HG03520 (cell line): ENCODE results near the gene FRZB.

Experiments used
- ATAC-seq: cut with Tn5 transposase; IDR thresholded peaks from one replicate; pipeline ENCODE4 v1.9.1; 2021; ENCODE audit warnings: mild to moderate bottlenecking, moderate library complexity; ENCODE audit not compliant: unreplicated experiment

The FRZB gene

GRCh38 chr2:182845794-182846417 lies 20.5 kb downstream of the FRZB start:
- no peak for ATAC-seq

- no peak for ATAC-seq
Measured at GRCh38 chr2:182836451-182836850, 30.0 kb downstream of the FRZB start.

GRCh38 chr2:182834293-182834692 lies 32.1 kb downstream of the FRZB start:
- no peak for ATAC-seq

GRCh38 chr2:182833084-182833854 lies 33.2 kb downstream of the FRZB start:
- no peak for ATAC-seq

GRCh38 chr2:182831921-182832320 lies 34.5 kb downstream of the FRZB start:
- no peak for ATAC-seq

GRCh38 chr2:182831101-182831500 lies 35.3 kb downstream of the FRZB start:
- ATAC-seq: no peak

- no peak for ATAC-seq
Measured at GRCh38 chr2:182827182-182827879, 39.1 kb downstream of the FRZB start.

GRCh38 chr2:182826496-182826895 lies 39.9 kb downstream of the FRZB start:
- no peak for ATAC-seq

GRCh38 chr2:182826064-182826463 lies 40.4 kb downstream of the FRZB start:
- ATAC-seq: no peak

- ATAC-seq: no peak
Measured at GRCh38 chr2:182824767-182825158, 41.7 kb downstream of the FRZB start.

- no peak for ATAC-seq
Measured at GRCh38 chr2:182824056-182824766, 42.2 kb downstream of the FRZB start.

GRCh38 chr2:182822733-182823132 lies 43.7 kb downstream of the FRZB start:
- no peak for ATAC-seq

- no peak for ATAC-seq
Measured at GRCh38 chr2:182821182-182821581, 45.3 kb downstream of the FRZB start.

- no peak for ATAC-seq
Measured at GRCh38 chr2:182819412-182819811, 47.0 kb downstream of the FRZB start.

GRCh38 chr2:182818925-182819324 lies 47.5 kb downstream of the FRZB start:
- ATAC-seq: no peak

- no peak for ATAC-seq
Measured at GRCh38 chr2:182818501-182818900, 47.9 kb downstream of the FRZB start.

- ATAC-seq: no peak
Measured at GRCh38 chr2:182817558-182817957, 48.9 kb downstream of the FRZB start.

GRCh38 chr2:182816866-182817265 lies 49.6 kb downstream of the FRZB start:
- ATAC-seq: no peak

GRCh38 chr2:182814804-182815203 lies 51.6 kb downstream of the FRZB start:
- no peak for ATAC-seq

GRCh38 chr2:182814380-182814779 lies 52.1 kb downstream of the FRZB start:
- no peak for ATAC-seq

GRCh38 chr2:182810087-182810486 lies 56.4 kb downstream of the FRZB start:
- ATAC-seq: no peak
